PFSK-1 (cell line): ENCODE results near the gene MICU1.

Experiments
- POLR2AphosphoS5 ChIP-seq: IDR thresholded peaks from 2 replicates; pipeline ENCODE4 v1.6.1; 2012; ENCODE audit warnings: low read depth, mild to moderate bottlenecking, control low read depth, low read length, moderate library complexity
- REST ChIP-seq, 2 experiments: IDR thresholded peaks; 2 replicates each; pipeline versions ENCODE4 v1.6.1 to v1.8.0; 2011 to 2012; ENCODE audit warnings: low read depth in 2 of 2, low read length in 2 of 2, control low read depth in 1 of 2, inconsistent platforms in 1 of 2, mild to moderate bottlenecking in 1 of 2, moderate library complexity in 1 of 2; ENCODE audit not compliant: insufficient read depth in 1 of 2
- SIN3A ChIP-seq: IDR thresholded peaks from 2 replicates; pipeline ENCODE4 v1.6.1; 2012; ENCODE audit warnings: mild to moderate bottlenecking, low read length, moderate library complexity, borderline replicate concordance; ENCODE audit not compliant: insufficient read depth
- TAF1 ChIP-seq: IDR thresholded peaks from 2 replicates; pipeline ENCODE4 v1.6.1; 2012; ENCODE audit warnings: low read length, control low read depth, borderline replicate concordance; ENCODE audit not compliant: insufficient read depth

- TF ChIP-seq SIN3A (no peak), POLR2AphosphoS5 (no peak), TAF1 (no peak), REST (IDR thresholded peaks at IDR 0.05; ENCODE audit: insufficient read depth in 1 of 2, low read depth in 2 of 2, low read length in 2 of 2) (no peak)
Observed at GRCh38 chr10:72459301-72459700, 166.6 kb downstream of the MICU1 start.
